K562 (cell line): ENCODE results near the gene PIK3CA. TPM values are rescaled to one million over a fixed set of nuclear protein-coding genes. Genes with fewer than 3 reads are reported as not detected.
"Not testable (repeated sequence)": the region's sequence is repeated elsewhere in the genome, so short reads cannot be mapped to it uniquely, and the experiment has no call there.

Source experiments
- ATAC-seq: fragments of 200-7000 bp; cut with Tn5 transposase; 3 replicates; pipeline ENCODE4 v1.9.1; 2020; ENCODE audit warnings: moderate library complexity
- BruUV-seq: library from RNA; stranded (reverse); fragments of 400-500 nt; replicated peaks from 2 replicates; lab custom pipeline; 2021; lab: Mats Ljungman, UMichigan
- CTCF ChIA-PET: fragments of 300-600 bp; formaldehyde crosslinking; extraction: SDS; loops from one replicate; lab custom pipeline; 2021; ENCODE audit warnings: low intra/inter-chr PET ratio; lab: Yijun Ruan, JAX
- POLR2A ChIA-PET: fragments of 300-600, 350-650 bp; sonication (Branson Sonifier 250); formaldehyde crosslinking; extraction: SDS; loops from one replicate; lab custom pipeline; 2021; ENCODE audit warnings: antibody characterized with exemption, inconsistent platforms; lab: Yijun Ruan, JAX
- DNase-seq, 4 experiments: peaks; one replicate each; pipeline versions ENCODE4 v3.0.0 to v3.0.0-alpha.2; 2011 to 2018; ENCODE audit warnings: low spot score in 3 of 4, mixed read lengths in 3 of 4; ENCODE audit errors: extremely low read depth in 1 of 4
- FAIRE-seq: peaks from 2 replicates; lab custom pipeline; 2011; peaks lifted over from hg19 to GRCh38; lab: Jason Lieb, UNC
- H2AFZ ChIP-seq: 2 replicates; pipeline ENCODE4 v1.6.0; 2011; ENCODE audit warnings: low read depth, low read length, control low read depth, inconsistent platforms
- H3K27ac ChIP-seq: fragments of 200-600 bp; 3 replicates; pipeline ENCODE4 v1.8.0; 2011; ENCODE audit warnings: low read depth, mild to moderate bottlenecking, control low read depth, inconsistent platforms, low read length, moderate library complexity, mixed read lengths; ENCODE audit errors: extremely low read depth
- H3K27me3 ChIP-seq, 2 experiments: fragments of 300-600 bp in 1 of 2; 2 replicates in 1 of 2; 3 replicates in 1 of 2; pipeline versions ENCODE4 v1.6.0 to v1.8.0; 2011; ENCODE audit warnings: inconsistent platforms in 2 of 2, low read length in 2 of 2, mild to moderate bottlenecking in 1 of 2, mixed read lengths in 1 of 2, moderate library complexity in 1 of 2; ENCODE audit not compliant: control insufficient read depth in 2 of 2, insufficient read depth in 2 of 2
- H3K36me3 ChIP-seq: fragments of 300-600 bp; 3 replicates; pipeline ENCODE4 v1.8.0; 2011; ENCODE audit warnings: mild to moderate bottlenecking, low read length, inconsistent platforms; ENCODE audit not compliant: control insufficient read depth, insufficient read depth
- H3K4me1 ChIP-seq, 2 experiments: fragments of 200-600 bp in 1 of 2; replicated peaks in 1 of 2; 2 replicates in 1 of 2; 3 replicates in 1 of 2; pipeline versions ENCODE4 v1.5.1 to v1.8.0; 2011; ENCODE audit warnings: inconsistent platforms in 2 of 2, low read length in 2 of 2, mild to moderate bottlenecking in 1 of 2, mixed read lengths in 1 of 2, moderate library complexity in 1 of 2; ENCODE audit not compliant: control insufficient read depth in 2 of 2, insufficient read depth in 2 of 2
- H3K4me2 ChIP-seq: 2 replicates; pipeline ENCODE4 v1.6.1; 2011; ENCODE audit warnings: low read length, control low read depth, inconsistent platforms, mixed read lengths; ENCODE audit not compliant: insufficient read depth
- H3K4me3 ChIP-seq: fragments of 200-600 bp; sonication (generic), shearing (Covaris generic); 2 replicates; pipeline ENCODE4 v1.5.1; 2016; ENCODE audit warnings: control low read depth, inconsistent platforms
- H3K79me2 ChIP-seq: fragments of 200-600 bp; 3 replicates; pipeline ENCODE4 v1.8.0; 2011; ENCODE audit warnings: low read length, inconsistent platforms; ENCODE audit not compliant: control insufficient read depth, insufficient read depth
- H3K9ac ChIP-seq, 2 experiments: 2 replicates each; pipeline versions ENCODE4 v1.6.0 to v1.6.1; 2011; ENCODE audit warnings: low read depth in 2 of 2, low read length in 2 of 2, control low read depth in 1 of 2, inconsistent platforms in 1 of 2, mild to moderate bottlenecking in 1 of 2, mixed read lengths in 1 of 2; ENCODE audit not compliant: insufficient read depth in 1 of 2
- H3K9me1 ChIP-seq: one replicate; pipeline ENCODE4 v1.6.0; 2011; ENCODE audit warnings: inconsistent platforms, mild to moderate bottlenecking, low read length, moderate library complexity; ENCODE audit not compliant: control insufficient read depth, insufficient read depth
- H3K9me3 ChIP-seq: replicated peaks from 2 replicates; pipeline ENCODE4 v1.5.1; 2011; ENCODE audit warnings: low read depth, low read length, inconsistent platforms; ENCODE audit not compliant: control insufficient read depth, insufficient read depth
- H4K20me1 ChIP-seq: replicated peaks from 2 replicates; pipeline ENCODE4 v1.6.1; 2011; ENCODE audit warnings: low read length, inconsistent platforms, mixed read lengths; ENCODE audit not compliant: control insufficient read depth, insufficient read depth
- BCL6 ChIP-seq: fragments of 250-450 bp; sonication (Bioruptor Pico); IDR thresholded peaks from 2 replicates; pipeline ENCODE4 v1.4.0; 2020
- CHD2 ChIP-seq: IDR thresholded peaks from 2 replicates; pipeline ENCODE4 v1.6.1; 2011; ENCODE audit warnings: low read depth, low read length
- DPF2 ChIP-seq: fragments of 450-650 bp; IDR thresholded peaks from 2 replicates; pipeline ENCODE4 v1.6.1; 2016
- EGR1 ChIP-seq: fragments of 450-650 bp; conservative IDR thresholded peaks from 2 replicates; pipeline ENCODE4 v1.6.1; 2017; ENCODE audit warnings: mild to moderate bottlenecking
- ERF ChIP-seq: fragments of 450-650 bp; formaldehyde crosslinking; IDR thresholded peaks from 2 replicates; pipeline ENCODE4 v1.4.0; 2020; ENCODE audit warnings: mild to moderate bottlenecking, mixed read lengths
- FOS ChIP-seq: IDR thresholded peaks from 3 replicates; pipeline ENCODE4 v1.6.1; 2011; ENCODE audit not compliant: insufficient read length; ENCODE audit errors: extremely low read depth
- JUND ChIP-seq, 2 experiments: IDR thresholded peaks; 2 replicates in 1 of 2; 3 replicates in 1 of 2; pipeline ENCODE4 v1.6.1; 2011; ENCODE audit warnings: borderline replicate concordance in 2 of 2, low read depth in 2 of 2, low read length in 2 of 2, improper control_type of control experiment in 1 of 2, missing biosample characterization in 1 of 2, missing genetic modification characterization in 1 of 2, missing genetic modification reagents in 1 of 2
- KDM1A ChIP-seq, 2 experiments: fragments of 450-650 bp; IDR thresholded peaks; 2 replicates each; pipeline ENCODE4 v1.6.1; 2016; ENCODE audit warnings: mild to moderate bottlenecking in 2 of 2
- MCM7 ChIP-seq, 2 experiments: fragments of 450-650 bp; IDR thresholded peaks; 2 replicates each; pipeline ENCODE4 v1.6.1; 2016 to 2018
- ZNF134 ChIP-seq: fragments of 250-450 bp; sonication (Bioruptor Pico); conservative IDR thresholded peaks from 2 replicates; pipeline ENCODE4 v1.4.0; 2020
- WGBS: fragments of 100-300 bp; shearing (Covaris generic); methylation state at CpG from one replicate; pipeline ENCODE4 v1.1.6; 2016; ENCODE audit warnings: low coverage, mixed read lengths; ENCODE audit not compliant: insufficient coverage; ENCODE audit errors: missing lambda C conversion rate; 5-methylcytosine and 5-hydroxymethylcytosine counted together
- in situ Hi-C: fragments of 300-500 bp; cut with MboI; formaldehyde crosslinking; loops from 4 replicates; pipeline ENCODE4 v1.15.0; 2018; ENCODE audit warnings: inconsistent platforms, mixed read lengths
- intact Hi-C: fragments of 100-400 bp; cut with micrococcal nuclease; formaldehyde crosslinking; loops from 2 replicates; pipeline ENCODE4 v1.14.2; 2022
- polyA plus RNA-seq, 8 experiments: library from polyadenylated mRNA; depleted of rRNA in 4 of 8; stranded (reverse) in 5 of 8; unstranded in 3 of 8; fragments of >200 nt; fragmentation: Nextera tagmentation in 2 of 8; fragmentation: Illumina TruSeq in 1 of 8; extraction: Ambion mirVana in 2 of 8; extraction: Trizol in 1 of 8; gene quantifications; 2 replicates each; pipeline versions ENCODE4 v1.2.1 to v1.2.3, GENCODE V29; 2011 to 2014; ENCODE audit warnings: inconsistent platforms in 1 of 8, missing spikeins in 1 of 8
- total RNA-seq, 7 experiments: library from RNA; depleted of rRNA in 6 of 7; stranded (reverse); fragments of >200 nt in 6 of 7; fragmentation: Illumina TruSeq in 2 of 7; extraction: Trizol in 2 of 7; gene quantifications; 2 replicates each; pipeline versions ENCODE4 v1.2.1 to v1.2.3, GENCODE V29; 2011 to 2021; ENCODE audit warnings: low replicate concordance in 1 of 7
- TF ChIP-seq, protein P1 (sequence below): fragments of 250-450 bp; sonication (Bioruptor Pico); IDR thresholded peaks from 2 replicates; pipeline ENCODE4 v1.5.0; 2021
- TF ChIP-seq, protein P2 (sequence below): fragments of 450-650 bp; IDR thresholded peaks from 2 replicates; pipeline ENCODE4 v1.7.0; 2016; ENCODE audit warnings: borderline replicate concordance
- TF ChIP-seq, protein P3 (sequence below): fragments of 450-650 bp; IDR thresholded peaks from 2 replicates; pipeline ENCODE4 v1.6.1; 2017; ENCODE audit warnings: antibody characterized with exemption

Gene PIK3CA
- total and polyA plus RNA-seq, 9 of the 15 experiments (the other 6 are each of a cell fraction or from before 2014, with no cell fraction given): 3.8 to 19.4 (median 10.8) TPM

DNA sequence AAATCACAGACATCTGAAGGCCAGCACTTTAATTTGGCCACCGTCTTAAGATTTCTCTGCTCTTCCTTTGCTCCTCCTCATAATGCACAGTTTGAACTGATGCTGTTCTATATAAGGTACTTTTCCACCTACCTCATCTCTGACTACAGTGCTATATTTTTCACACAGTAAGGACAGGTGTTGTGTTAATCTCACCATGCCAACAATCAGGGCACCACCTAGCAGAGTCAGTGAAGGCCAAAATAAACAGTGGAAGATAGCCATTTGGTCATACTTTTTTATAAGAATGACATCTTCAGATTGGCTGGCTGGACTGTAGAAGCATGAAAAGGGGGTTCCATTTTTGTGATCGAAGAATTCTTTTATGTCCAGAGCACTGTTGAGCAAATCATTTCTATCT, 94.7 kb downstream of the PIK3CA start:
- in situ Hi-C loops, H3K4me3 ChIP-seq, H2AFZ ChIP-seq, FAIRE-seq, H3K9me1 ChIP-seq, ATAC-seq, H3K9me3 ChIP-seq, CTCF ChIA-PET, H3K4me2 ChIP-seq, H4K20me1 ChIP-seq, H3K4me1 ChIP-seq, DNase-seq, H3K79me2 ChIP-seq, H3K9ac ChIP-seq, H3K27ac ChIP-seq, H3K27me3 ChIP-seq, intact Hi-C loops, BruUV-seq: not testable (repeated sequence)
- H3K36me3 ChIP-seq: peaks cover 61% of the 10 kb centered on the region
- WGBS: 88% methylated on average over 1 of the region's 2 CpGs
- POLR2A ChIA-PET: interaction anchor here (1.0 kb wide), 1 partner anchor 13 kb away, joined by 3 read pairs; no protein-coding TSS in a partner anchor

DNA sequence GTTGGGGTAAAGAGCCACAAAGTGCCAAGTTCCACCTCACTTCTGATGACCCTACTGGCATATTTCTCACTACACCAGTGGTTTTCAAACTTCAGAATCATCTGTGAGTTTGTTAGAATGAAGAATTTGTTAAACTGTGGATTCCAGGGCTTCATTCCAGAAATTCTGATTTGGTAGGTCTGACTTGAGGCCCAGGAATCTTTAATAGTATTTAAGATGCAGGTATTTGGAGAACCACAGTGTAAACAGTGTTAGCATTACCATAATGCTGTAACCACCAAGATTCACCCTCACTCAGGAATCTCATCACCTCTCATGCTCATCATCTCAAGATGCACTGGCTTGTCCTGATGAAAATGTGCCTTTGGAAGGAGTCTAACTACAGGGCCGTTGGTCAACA, 96.7 kb downstream of the PIK3CA start:
- no peak overlapping the region for H2AFZ ChIP-seq
- no peak for TF ChIP-seq FOS
- TF ChIP-seq EGR1: no peak
- TF ChIP-seq CHD2: no peak
- no peak for TF ChIP-seq ZNF134 (CRISPR knock-in tag)
- TF ChIP-seq, protein P1, sequence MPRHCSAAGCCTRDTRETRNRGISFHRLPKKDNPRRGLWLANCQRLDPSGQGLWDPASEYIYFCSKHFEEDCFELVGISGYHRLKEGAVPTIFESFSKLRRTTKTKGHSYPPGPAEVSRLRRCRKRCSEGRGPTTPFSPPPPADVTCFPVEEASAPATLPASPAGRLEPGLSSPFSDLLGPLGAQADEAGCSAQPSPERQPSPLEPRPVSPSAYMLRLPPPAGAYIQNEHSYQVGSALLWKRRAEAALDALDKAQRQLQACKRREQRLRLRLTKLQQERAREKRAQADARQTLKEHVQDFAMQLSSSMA (CRISPR knock-in tag): no peak
- no peak for TF ChIP-seq MCM7 (IDR thresholded peaks at IDR 0.05)
- TF ChIP-seq, protein P2, sequence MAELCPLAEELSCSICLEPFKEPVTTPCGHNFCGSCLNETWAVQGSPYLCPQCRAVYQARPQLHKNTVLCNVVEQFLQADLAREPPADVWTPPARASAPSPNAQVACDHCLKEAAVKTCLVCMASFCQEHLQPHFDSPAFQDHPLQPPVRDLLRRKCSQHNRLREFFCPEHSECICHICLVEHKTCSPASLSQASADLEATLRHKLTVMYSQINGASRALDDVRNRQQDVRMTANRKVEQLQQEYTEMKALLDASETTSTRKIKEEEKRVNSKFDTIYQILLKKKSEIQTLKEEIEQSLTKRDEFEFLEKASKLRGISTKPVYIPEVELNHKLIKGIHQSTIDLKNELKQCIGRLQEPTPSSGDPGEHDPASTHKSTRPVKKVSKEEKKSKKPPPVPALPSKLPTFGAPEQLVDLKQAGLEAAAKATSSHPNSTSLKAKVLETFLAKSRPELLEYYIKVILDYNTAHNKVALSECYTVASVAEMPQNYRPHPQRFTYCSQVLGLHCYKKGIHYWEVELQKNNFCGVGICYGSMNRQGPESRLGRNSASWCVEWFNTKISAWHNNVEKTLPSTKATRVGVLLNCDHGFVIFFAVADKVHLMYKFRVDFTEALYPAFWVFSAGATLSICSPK: no peak
- TF ChIP-seq, protein P3, sequence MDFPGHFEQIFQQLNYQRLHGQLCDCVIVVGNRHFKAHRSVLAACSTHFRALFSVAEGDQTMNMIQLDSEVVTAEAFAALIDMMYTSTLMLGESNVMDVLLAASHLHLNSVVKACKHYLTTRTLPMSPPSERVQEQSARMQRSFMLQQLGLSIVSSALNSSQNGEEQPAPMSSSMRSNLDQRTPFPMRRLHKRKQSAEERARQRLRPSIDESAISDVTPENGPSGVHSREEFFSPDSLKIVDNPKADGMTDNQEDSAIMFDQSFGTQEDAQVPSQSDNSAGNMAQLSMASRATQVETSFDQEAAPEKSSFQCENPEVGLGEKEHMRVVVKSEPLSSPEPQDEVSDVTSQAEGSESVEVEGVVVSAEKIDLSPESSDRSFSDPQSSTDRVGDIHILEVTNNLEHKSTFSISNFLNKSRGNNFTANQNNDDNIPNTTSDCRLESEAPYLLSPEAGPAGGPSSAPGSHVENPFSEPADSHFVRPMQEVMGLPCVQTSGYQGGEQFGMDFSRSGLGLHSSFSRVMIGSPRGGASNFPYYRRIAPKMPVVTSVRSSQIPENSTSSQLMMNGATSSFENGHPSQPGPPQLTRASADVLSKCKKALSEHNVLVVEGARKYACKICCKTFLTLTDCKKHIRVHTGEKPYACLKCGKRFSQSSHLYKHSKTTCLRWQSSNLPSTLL: no peak
- TF ChIP-seq JUND (IDR thresholded peaks at IDR 0.05; ENCODE audit: borderline replicate concordance, low read depth, low read length): no peak
- no peak for TF ChIP-seq JUND (tag; IDR thresholded peaks at IDR 0.05; ENCODE audit: borderline replicate concordance, low read depth, low read length)
- no peak for TF ChIP-seq DPF2
- TF ChIP-seq KDM1A (IDR thresholded peaks at IDR 0.05): no peak
- TF ChIP-seq ERF (CRISPR knock-in tag): no peak
- no peak for TF ChIP-seq BCL6 (CRISPR knock-in tag)
- TF ChIP-seq, all 486 proteins: peak for 0
- no peaks in the 10 kb centered on the region for H3K27me3 ChIP-seq
- H3K36me3 ChIP-seq: peaks cover 66% of the 10 kb centered on the region
- WGBS: 79% methylated on average over 1 of the region's 1 CpG
- intact Hi-C loops: no loop called here
- no peak overlapping the region for H3K9ac ChIP-seq
- H3K4me3 ChIP-seq: no peak overlapping the region
- no peaks in the 10 kb centered on the region for H3K9me1 ChIP-seq
- no peaks in the 10 kb centered on the region for H4K20me1 ChIP-seq
- ATAC-seq (no peak), FAIRE-seq (no peak), DNase-seq (no peak)
- H3K79me2 ChIP-seq: no peaks in the 10 kb centered on the region
- no TSS peak for BruUV-seq
- H3K9me3 ChIP-seq: no peaks in the 10 kb centered on the region
- H3K4me1 ChIP-seq: no peaks in the 10 kb centered on the region
- in situ Hi-C loops: no loop called here
- no peak overlapping the region for H3K27ac ChIP-seq
- POLR2A ChIA-PET: interaction anchor here (0.6 to 1.0 kb wide), 3 partner anchors 12 to 190 kb away, joined by 3 read pairs; no protein-coding TSS in a partner anchor
- CTCF ChIA-PET: no interaction called here
- no peak overlapping the region for H3K4me2 ChIP-seq
